Spleen (tissue), 7 donors: Measurements from ENCODE around the gene TMEM144.

Experiments used
- CTCF ChIP-seq, 11 experiments: fragments of 200-600 bp in 7 of 11; fragments of 450-650 bp in 4 of 11; sonication (generic) in 4 of 11; IDR thresholded peaks in 8 of 11; conservative IDR thresholded peaks in 3 of 11; 1 replicate in 7 of 11; 2 replicates in 4 of 11; pipeline versions ENCODE4 v1.4.0 to v1.8.0; 2016 to 2021; ENCODE audit warnings: antibody characterized with exemption in 11 of 11, inconsistent platforms in 4 of 11, mild to moderate bottlenecking in 1 of 11
- POLR2A ChIP-seq, 3 donors: fragments of 450-650 bp; IDR thresholded peaks; one replicate each; pipeline ENCODE4 v1.5.1; 2017; ENCODE audit warnings: antibody characterized with exemption in 3 of 3, mild to moderate bottlenecking in 1 of 3
- donor health status: DM: no; HTN: no; CAD: no; lungs with moderate emphysema.
- donor health status: DM: no; HTN: no; CAD: no.
- donor health status: DM: no; HTN: no; CAD: no.

DNA sequence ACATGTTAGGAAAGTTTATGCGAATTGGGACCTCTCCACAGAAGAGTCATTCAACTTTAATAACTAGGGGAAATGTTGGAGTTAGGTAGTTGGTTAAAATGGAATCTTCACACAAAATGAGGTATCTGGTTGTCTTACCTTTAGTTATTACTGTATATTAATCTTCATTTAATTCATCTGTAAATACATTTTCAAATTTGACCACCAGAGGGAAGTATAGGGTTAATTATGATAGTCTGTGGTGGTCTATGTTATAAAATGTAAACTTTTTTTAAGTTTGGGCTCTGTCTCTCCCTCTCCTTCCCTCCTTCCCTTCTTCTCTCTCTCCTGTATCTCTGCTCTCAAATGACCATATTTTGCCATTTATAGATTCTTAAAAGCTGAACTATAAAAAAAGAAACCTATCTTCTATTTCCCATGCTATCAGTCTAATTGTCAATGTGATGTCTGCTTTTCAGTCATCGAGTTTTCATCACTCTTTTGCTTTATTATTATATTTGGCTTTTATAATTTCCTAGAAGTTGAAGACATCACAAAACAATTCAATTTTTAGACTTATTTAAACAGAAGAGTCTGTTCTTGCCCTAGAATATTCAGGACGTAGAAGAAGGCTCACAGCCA lies 49.8 kb downstream of the TMEM144 start:
- TF ChIP-seq CTCF (IDR thresholded peaks at IDR 0.05 in 8 of 11, conservative IDR thresholded peaks at IDR 0.05 in 3 of 11) (no peak), POLR2A (IDR thresholded peaks at IDR 0.05) (no peak)
